NCI-H146 (cell line): ENCODE data around the gene PIGZ.

Source experiments
- DNase-seq: peaks from one replicate; lab custom pipeline; 2025; lab: John Stamatoyannopoulos, UW

PIGZ gene

DNA sequence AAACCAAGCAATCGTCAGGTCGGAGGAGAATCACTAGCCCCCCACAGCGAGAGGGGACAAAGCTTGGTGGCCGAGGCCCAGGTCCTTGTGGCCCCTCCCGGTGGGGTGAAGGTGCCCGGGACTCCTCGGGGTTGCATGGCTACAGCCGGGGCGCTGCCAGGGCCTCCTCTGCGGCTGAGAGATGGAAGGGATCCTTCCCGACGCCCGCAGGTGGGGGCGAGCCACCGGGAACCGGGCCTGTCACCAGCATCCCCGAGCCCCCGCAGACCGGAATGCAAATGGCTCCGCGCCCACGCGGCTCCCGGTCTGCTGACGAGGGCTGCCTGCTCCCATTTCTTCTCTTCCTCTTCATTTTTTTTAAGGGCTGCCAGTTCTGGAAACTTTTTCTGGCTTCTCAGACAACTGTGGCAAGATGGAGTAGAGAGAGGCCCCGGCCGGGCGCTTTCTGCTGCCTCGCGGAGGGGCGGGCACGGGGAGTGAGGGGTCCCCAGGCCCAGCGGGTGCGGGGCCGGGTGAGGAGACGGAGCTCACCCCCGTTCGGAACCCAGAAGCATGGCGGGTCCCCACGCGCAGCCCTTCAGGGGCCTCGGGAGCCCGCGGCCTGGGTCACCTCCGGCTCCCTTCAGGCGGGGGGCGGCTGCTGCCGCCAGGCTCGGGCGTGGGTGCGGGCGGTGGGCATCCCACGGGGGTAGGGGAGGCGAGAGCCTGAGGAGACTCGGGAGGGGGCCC lies 33.5 kb upstream of the PIGZ start:
- DNase-seq, result peak; percentile 56

DNA sequence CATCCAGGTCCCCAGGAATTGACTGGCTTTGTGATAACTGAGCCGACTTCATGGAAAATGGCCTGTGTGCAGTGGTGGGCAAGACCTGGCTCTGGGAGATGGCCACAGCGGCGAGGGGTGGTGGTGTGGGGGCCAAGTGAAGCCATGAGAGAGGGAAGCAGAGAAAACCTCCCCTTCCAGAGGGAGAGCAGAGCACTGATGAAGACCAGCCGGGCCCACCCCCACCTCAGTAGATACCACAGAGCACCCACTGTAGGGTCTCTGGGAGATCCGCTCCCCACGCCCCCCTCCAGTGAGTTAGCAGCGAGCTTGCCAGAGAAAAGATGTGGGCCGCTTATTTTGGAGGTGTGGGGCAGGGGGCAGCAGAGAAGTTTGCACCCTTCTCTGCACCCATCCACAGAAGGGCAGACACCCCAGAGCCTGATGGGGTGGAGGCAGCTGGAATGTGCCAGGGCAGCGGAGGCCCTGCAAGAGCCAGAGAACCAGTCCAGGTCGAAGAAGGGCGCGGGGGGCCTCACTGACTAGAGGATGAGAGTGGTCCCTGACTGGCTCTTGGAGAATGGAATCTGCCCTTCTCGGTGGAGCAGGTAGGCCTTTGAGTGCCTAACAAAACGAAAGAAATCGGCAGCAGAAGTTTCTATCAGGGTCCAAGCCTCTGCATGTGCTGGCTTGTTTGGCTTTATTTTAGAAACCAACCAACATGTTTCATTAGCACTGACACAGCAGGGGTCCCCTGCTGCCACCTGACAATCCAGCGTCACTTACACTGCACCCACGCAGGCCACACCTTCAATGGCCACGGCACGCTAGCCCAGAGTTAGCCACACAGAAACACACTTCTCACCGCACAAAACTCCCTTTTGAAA lies 32.7 kb upstream of the PIGZ start:
- DNase-seq, result peak; percentile 57

DNA sequence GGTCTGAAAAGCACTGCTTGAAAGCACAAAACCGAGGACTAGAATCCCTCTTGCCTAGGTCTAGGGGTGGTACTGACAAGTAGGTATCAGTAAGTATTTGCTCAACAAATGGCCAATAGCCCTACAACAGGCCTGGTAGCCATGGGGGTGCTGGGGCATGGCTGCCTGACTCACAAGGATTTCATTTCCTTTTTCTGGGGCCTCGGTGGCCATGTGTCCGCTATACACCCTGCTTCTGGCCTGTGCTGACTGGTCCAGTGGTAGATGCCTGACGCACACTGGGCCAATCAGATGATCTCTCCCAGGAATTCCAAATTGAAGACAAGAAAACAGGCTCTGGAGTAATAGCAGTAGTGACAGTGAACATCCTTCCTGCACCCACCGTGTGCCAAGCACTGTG lies 31.6 kb upstream of the PIGZ start:
- no peak for DNase-seq

DNA sequence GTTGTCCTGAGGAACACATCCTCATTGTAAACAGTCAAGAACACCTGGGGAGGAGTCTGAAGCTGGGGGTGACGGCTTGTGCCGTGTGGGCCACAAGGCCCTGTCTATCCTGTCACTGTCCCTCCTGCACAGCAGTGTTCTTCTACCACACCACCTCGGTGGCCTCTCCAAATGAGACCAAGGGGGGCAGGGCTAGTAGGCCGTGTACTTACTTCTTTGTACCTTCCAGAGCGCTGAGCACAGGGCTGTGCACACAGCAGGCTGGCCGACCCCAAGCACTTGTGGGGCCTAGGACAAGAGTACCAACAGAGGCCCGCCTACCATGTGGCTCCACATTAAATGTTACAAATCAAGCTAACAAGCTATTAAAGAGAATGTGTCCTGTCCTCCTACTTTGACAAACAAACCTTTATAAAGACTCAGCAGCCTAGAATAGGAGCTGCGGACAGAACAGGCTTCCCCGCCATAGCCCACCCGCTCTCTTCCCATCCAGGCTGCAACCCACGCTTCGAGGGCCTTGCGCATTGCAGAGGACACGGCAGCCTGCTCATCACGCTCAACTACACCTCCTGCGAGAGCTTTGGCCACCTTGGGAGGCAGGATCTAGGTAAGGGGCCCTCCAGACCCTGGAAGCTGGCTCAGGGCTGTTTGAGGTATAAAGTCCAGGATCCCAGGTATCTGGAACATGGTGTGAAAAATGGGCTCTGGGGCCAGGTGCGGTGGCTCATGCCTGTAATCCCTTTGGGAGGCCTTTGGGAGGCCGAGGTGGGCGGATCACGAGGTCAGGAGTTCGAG lies 30.5 kb upstream of the PIGZ start:
- DNase-seq, result no peak

DNA sequence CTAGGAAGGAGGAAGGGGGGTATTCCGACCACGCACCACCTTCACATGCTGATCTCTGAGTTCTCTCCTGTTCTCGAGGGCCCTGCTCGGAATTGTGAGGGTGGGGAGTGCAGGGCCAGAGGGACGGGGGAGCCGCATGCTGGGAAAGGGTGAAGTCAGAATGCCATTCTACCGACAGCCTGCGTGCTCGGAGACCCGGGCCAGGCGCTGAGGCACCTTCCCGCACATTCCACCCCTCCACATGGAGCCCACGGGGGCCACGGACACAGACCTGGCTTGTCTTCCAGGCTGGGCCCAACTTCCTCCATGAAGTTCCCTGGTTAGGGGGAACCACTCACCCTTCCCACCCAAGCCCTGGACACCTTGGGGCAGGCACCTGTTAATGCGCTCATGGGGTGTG lies 28.7 kb upstream of the PIGZ start:
- no peak for DNase-seq

DNA sequence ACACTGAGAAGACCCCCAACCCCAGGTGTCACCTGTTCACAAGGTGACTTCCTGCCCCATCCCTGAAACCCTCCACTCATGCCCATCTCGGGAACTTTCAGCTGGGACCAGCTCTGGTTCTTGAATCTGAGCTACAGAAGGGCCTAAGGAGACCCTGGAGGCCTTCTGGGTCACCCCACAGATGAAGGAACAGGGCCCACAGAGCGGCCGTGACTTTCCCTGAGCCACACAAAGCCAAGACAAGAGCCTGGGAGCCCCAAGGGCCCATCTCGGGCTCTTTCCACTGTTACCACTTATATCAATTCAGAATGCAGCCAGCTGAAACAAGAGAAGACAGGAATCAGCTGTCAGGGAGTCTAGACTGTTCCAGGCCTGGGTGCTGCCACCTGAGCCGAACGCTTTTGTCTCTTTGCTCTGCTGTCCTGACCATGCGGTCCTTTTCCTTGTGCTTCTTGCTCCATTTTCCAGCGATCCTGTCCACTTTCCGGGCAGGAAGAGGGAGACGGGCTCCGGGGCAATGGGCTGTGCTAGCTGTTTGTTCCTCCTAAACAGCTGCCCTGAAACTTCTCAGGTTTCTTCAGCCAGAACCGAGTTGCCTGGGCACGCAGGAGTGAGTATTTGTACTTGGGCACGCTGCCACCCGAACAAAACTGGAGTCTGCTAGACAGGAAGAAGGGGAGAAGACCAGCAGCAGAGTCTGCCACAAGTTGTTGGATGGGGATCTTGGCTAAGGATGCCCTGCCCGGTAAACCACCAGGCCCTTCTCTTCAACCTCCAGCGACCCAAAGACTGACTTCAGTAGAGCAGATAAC lies 28.0 kb upstream of the PIGZ start:
- DNase-seq, result no peak

DNA sequence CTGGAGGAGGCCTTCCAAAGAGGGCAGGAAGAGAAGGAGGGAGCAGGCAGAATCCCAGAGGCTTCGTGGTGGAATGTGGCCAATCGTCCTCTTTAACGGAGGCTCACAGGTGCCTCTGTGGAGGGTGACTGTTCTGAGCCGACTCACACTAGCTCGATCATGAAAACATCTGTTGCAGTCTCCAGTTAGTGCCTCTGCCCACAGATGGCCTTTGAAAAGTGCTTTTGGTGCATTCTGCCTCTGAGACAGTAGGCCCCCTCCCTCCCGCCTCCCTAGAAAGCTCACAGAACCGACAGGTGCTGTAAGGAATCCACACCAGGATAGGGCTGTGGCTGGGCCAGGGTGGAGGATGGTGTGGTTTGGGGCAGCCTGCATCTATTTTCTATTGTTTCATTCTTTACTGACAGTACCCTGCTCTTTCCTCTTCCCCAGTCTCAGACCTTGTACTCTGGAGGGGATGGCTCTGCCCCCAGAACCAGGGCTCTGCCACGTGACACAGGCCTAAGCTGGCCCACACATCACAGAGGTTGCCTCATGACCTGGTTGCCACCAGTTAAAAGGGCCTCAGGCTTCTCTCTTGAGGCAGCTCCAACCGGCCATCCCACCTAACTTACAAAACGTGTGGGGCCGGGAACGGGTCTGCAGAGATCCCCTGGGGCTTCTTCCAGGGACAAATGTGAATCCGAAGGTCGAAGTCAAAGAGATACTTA lies 27.2 kb upstream of the PIGZ start:
- DNase-seq, result no peak

DNA sequence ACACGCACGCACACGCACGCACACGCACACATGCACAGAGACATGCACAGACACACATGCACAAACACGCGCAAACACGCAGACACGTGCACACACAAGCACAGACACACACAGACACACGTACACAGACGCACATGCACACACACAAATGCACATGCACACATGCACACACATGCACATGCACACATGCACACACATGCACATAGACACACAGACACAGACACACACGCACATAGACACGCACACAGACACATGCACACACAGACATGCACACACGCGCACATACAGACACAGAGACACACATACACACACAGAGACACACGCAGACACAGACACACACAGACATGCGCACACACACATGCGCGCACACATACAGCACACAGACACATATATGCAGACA lies 26.4 kb upstream of the PIGZ start:
- no peak for DNase-seq

DNA sequence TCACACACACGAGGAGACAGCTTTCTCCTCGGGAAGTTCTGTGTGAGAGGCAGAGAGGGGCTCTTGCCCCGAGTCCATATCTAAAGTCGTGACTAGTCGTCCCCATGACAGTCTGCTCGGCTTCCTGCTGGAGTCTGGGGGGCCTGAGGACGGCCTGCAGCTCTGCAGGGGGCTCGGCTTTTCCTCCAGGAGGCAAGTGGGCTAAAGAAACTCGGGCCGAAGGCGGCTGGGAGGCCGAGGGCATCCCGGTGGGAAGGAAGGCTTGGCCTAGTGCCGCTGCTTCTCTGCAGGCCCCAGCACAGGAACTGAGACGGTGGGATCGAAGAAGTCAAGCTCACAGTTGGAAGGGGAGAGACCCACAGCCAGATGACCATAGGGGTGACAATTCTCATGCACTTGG lies 25.4 kb upstream of the PIGZ start:
- no peak for DNase-seq

DNA sequence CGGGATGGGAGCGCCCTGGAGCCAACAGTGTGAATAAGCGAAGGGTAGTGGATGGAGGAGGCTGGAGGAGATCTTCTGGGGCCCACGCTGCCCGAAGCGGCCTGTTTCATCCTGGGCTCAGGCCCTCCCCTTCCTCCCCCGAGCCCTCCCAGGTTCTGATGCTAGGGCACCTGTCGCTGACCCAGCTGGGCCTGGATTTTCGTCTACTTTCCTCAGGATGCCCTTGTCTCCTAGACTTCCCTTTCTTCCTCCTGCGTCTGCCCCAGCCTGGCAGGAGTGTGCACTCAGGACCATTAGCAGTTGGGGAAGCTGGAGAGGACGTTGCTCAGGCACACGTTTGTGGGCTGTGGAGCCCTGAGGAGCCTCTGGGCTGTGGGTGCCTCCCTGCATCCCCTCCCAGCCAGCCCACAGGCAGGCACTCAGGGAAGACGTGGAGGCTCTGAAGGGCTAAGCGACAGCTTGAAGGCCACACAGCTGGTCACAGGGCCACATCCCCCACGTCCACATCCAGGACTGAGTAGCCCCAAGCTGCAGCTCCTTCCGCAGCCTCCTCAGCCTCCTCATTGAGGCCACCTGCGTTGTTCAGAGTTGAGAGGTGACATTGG lies 23.9 kb upstream of the PIGZ start:
- no peak for DNase-seq

DNA sequence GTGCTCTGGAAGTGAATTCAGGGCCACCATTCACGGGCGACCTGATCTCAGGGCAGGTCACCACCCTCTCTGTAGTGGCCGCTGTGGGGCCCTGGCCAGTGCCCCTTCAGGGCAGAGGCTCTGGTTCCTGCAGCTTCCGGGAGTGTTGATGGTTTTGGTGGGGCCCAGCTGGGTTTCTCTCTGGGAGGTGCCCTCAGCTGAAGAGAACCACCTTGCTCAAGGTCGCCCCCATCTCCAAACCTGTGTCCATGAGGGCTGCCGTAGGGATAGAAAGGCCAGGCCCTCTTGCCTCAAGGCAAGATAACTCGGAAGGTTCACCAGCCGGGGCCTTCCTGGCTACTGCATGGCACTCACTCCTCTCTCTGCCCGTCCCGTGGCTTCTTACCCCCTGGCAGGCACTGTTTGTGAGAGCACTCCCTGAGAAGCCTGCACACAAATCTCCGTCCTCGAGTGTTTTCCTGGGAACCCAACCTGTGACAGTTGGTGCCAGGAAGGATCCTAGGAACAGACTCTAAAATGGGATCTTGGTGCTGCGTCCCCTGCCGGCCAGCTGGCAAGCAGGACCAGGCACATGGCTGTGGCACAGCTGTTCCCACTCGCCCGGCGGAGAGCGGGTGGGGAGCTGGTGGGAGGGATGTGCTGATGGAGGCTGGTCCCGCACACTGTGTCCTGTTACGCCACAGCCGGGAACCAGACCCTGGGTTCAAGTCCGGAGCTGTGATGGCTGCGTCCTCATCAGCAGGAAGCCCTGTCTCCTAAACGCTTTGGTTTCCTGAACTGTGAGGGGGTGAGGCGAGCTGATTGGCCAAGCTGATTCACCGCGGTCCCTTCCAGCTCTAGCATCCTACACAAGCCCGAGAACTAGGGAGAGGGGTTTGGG lies 23.2 kb upstream of the PIGZ start:
- DNase-seq, result no peak

DNA sequence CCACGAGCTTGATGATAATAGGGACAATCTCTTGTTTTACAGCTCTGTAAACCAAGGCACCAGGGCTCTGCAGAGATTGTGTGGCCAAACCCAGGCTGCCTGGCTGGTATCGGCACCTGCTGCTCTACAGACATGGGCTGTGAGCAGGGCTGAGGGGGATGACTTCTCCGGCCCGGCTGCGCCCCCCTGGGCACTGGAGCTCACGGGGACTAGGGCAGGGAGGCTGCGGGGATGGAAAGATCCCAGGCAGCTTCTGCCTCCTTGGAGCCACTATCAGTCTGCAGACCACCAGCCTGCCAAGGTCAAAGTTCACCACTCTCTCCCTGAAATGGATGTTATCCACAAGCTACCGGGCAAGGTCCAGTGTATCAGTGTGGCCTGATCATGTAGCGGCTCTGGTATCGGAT lies 22.0 kb upstream of the PIGZ start:
- DNase-seq, result no peak

DNA sequence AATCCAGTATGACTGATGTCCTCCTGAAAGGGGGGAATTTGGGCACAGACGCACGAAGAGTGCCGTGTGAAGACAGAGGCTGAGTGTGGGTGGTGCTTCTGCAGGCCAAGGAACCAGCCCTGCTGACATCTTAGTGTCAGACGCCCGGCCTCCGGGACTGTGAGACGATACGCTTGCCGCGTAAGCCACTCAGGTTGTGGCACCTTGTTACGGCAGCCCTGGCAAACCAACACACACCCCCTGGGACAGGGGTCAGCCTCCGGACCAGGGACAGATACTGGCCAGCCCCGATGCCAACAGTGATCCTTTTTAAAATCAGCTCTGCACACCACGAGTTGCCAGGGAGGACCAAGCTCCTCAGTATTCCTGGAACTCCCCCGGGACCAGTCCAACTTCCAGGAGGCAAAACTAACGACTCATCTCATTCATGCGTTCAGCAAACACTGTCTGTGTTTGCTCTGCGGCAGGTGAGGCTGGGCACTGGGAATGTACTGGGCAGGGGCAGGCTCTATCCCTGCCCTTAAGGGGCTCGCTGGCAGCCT lies 21.2 kb upstream of the PIGZ start:
- peak; percentile 55 for DNase-seq

DNA sequence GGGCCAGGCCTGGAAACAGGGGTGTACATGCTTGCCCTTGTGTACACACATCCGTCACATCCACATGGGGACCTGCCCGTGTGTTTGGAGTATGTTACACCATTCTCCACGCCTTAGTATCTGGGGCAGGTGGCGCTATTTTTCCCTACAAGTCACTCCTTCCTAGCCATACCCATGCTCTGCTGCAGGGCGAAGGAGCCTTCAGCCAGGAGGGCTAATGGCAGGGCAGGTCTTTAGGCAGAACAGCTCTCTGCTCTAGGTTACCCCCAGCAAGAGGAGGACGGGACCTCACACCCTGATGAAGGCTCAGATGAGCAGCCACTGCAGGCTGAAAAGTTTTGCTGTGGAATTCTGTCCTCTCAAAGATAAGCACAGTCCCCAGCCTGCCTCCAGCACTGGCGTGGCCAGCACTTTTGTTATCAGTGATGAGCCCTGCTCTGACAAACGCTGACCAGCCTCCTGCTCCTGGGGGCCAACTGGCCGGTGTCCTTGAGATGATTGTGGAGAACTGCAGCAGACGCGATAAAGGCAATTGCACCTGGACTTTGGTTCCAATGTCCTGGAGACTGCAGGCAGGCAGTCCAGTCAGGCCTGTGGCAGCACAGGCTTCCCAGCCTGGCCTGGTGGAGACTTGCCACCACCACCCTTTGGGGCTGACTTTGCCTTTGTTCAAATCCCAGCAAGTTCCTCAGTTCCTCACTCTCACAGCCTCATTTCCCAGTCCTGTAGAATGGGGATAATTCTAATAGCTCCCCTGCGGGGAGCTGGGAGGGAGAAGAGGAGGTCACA lies 19.8 kb upstream of the PIGZ start:
- peak; percentile 28 for DNase-seq

DNA sequence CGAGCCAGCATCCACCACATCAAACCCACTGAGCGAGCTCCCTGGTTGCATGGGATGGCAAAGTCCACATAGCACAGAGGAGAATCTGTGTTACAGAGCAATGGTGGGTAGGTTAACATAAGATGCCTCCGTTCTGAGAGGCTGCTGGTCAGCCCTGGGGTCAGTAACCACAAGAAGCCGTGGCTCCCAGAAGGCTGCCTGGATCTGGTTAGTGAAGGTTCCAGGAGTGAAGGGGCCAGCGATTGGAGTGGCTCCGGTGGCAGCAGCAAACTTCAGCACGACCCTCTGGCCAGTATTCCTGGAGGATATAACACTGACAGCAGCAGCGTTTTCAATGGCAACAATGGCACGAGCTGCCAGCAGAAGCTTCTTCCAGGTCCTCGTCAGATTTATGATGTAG lies 18.4 kb upstream of the PIGZ start:
- DNase-seq, result no peak

DNA sequence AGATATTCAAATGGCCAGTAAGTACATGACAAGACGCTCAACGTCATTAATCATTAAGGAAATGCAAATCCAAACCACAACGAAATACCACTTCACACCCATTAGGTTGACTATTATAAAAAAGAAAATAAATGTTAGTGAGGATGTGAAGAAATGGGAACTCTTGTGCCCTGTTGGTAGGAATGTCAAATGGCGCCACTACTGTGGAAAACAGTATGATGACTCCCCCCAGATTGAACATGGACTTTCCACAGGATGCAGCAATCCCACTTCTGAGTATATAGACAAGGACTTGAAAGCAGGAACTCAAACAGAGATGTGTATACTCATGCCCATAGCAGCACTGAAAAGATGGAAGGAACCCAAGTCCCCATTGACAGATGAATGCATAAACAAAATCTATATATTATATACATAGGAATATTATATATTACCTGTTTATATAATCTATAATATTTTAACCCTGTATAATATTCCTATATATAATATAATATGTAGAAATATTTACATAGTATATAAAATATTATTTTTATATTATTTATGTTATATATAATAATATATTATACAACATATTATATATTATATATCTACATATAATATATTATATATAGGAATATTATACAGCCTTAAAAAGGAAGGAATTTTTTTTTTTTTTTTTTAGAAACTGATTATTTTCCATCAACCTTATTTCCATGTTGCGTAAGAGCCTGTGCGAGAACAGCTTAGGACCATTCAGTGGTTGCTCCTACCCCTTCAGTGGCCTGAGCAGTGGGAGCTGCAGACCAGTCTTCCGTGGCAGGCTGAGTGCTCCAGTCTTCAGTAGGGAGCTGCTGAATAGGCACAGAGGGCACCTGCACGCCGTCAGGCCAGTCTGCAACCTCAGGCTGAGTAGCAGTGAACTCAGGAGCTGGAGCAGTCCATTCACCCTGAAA lies 17.6 kb upstream of the PIGZ start:
- DNase-seq, result no peak

DNA sequence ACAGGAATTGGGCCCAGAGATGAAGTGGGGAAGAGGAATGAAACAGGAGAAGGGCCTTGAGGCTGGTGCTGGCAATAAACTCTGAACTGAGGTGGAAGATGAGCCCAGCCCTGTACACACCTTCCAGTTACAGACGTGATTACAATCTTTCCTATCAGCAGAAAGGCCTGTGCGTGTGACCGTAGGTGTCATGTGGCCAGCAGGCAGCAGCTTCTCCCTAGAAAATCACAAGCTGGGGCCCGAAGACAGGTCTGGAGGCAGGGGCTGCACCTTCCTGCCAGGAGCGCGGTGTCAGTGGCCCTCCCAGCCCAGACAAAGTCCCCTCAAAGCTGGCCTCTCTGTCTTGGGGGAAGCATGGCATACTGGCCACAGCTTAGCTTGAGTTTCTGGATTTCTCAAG lies 16.7 kb upstream of the PIGZ start:
- DNase-seq, result no peak

DNA sequence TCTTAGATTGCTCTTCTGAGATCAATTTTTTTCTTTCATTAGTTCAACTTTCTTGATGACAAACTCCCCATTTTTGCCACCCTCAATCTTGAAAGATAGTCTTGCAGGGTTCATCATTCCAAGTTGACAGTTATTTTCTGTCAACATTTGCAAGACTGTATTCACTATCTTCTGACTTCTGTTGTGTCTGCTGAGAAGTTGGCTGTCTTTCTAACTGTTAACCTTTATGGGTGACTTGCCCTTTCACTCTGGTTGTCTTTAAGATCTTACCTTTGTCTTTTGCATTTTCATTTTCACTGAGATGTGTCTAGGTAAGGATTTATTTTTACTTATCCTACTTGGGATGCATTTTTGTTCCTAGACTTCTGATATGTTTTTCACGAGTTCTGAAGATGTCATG lies 14.6 kb upstream of the PIGZ start:
- DNase-seq, result no peak
